KMS-11 (cell line): ENCODE results near the gene DAG1.

ENCODE experiments used
- H2AFZ ChIP-seq: fragments of 200-600 bp; sonication (generic); 2 replicates; pipeline ENCODE4 v1.6.1; 2016; ENCODE audit warnings: antibody characterized with exemption, mixed run types, low read depth
- H3K27ac ChIP-seq: fragments of 200-600 bp; sonication (generic); 2 replicates; pipeline ENCODE4 v1.6.1; 2016; ENCODE audit warnings: mild to moderate bottlenecking, mixed run types
- H3K27me3 ChIP-seq: fragments of 200-600 bp; sonication (generic); 2 replicates; pipeline ENCODE4 v1.6.1; 2017; ENCODE audit warnings: mild to moderate bottlenecking, low read depth, mixed run types, moderate library complexity; ENCODE audit not compliant: insufficient read depth
- H3K36me3 ChIP-seq: fragments of 200-600 bp; sonication (generic); 2 replicates; pipeline ENCODE4 v1.6.1; 2017; ENCODE audit warnings: mild to moderate bottlenecking, mixed run types; ENCODE audit not compliant: insufficient read depth
- H3K4me1 ChIP-seq: fragments of 200-600 bp; sonication (generic); 2 replicates; pipeline ENCODE4 v1.6.1; 2016; ENCODE audit warnings: mild to moderate bottlenecking, low read depth, mixed run types; ENCODE audit not compliant: poor library complexity, severe bottlenecking
- H3K4me2 ChIP-seq: fragments of 200-600 bp; sonication (generic); 2 replicates; pipeline ENCODE4 v1.7.0; 2016; ENCODE audit warnings: mild to moderate bottlenecking, mixed run types
- H3K4me3 ChIP-seq: fragments of 200-600 bp; sonication (generic); IDR thresholded peaks from 2 replicates; pipeline ENCODE4 v1.6.1; 2017; ENCODE audit warnings: low read depth, low read length, mixed read lengths; ENCODE audit not compliant: insufficient read depth
- H3K79me2 ChIP-seq: fragments of 200-600 bp; sonication (generic); 2 replicates; pipeline ENCODE4 v1.6.1; 2016; ENCODE audit warnings: low read depth, mixed run types; ENCODE audit not compliant: insufficient read depth
- H3K9ac ChIP-seq: fragments of 200-600 bp; sonication (generic); 2 replicates; pipeline ENCODE4 v1.6.1; 2016; ENCODE audit warnings: mild to moderate bottlenecking, mixed run types
- H4K20me1 ChIP-seq: fragments of 200-600 bp; sonication (generic); 2 replicates; pipeline ENCODE4 v1.6.1; 2016; ENCODE audit warnings: mild to moderate bottlenecking, mixed run types; ENCODE audit not compliant: insufficient read depth
- TF ChIP-seq, protein P1 (sequence below): fragments of 200-600 bp; sonication (generic); conservative IDR thresholded peaks from 2 replicates; pipeline ENCODE4 v1.6.1; 2017; ENCODE audit warnings: low read depth, mild to moderate bottlenecking, antibody characterized with exemption, low read length, moderate library complexity, mixed read lengths

Gene DAG1

DNA sequence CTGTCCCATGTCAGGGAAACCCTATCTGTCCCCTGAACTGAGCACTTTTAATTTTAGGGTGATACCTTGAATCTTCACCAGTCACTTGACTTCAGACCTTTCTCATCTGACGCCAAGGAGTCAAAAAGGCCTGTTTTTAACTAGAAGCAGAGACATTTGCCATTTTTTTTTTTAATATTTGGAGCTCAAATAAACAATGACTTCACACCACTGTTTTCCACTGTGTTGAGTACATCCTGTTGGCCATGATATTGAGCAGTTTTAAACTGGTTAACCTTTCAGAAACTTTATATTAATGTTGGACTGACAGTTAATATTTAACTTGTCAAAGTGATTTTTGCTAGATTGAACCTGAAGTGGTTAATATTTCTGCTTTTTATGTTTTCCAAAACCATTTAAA lies 28.2 kb downstream of the DAG1 start:
- H3K36me3 ChIP-seq = no peaks in the 10 kb centered on the region
- no peaks in the 10 kb centered on the region for H3K27me3 ChIP-seq
- H3K4me1 ChIP-seq = peaks cover 6% of the 10 kb centered on the region
- H2AFZ ChIP-seq = no peak overlapping the region
- H3K9ac ChIP-seq = no peak overlapping the region
- H4K20me1 ChIP-seq = no peaks in the 10 kb centered on the region
- TF ChIP-seq, protein P1, sequence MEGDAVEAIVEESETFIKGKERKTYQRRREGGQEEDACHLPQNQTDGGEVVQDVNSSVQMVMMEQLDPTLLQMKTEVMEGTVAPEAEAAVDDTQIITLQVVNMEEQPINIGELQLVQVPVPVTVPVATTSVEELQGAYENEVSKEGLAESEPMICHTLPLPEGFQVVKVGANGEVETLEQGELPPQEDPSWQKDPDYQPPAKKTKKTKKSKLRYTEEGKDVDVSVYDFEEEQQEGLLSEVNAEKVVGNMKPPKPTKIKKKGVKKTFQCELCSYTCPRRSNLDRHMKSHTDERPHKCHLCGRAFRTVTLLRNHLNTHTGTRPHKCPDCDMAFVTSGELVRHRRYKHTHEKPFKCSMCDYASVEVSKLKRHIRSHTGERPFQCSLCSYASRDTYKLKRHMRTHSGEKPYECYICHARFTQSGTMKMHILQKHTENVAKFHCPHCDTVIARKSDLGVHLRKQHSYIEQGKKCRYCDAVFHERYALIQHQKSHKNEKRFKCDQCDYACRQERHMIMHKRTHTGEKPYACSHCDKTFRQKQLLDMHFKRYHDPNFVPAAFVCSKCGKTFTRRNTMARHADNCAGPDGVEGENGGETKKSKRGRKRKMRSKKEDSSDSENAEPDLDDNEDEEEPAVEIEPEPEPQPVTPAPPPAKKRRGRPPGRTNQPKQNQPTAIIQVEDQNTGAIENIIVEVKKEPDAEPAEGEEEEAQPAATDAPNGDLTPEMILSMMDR = no peak
- no peak overlapping the region for H3K27ac ChIP-seq
- H3K79me2 ChIP-seq = no peaks in the 10 kb centered on the region
- no peak overlapping the region for H3K4me2 ChIP-seq
- no peak overlapping the region for H3K4me3 ChIP-seq

DNA sequence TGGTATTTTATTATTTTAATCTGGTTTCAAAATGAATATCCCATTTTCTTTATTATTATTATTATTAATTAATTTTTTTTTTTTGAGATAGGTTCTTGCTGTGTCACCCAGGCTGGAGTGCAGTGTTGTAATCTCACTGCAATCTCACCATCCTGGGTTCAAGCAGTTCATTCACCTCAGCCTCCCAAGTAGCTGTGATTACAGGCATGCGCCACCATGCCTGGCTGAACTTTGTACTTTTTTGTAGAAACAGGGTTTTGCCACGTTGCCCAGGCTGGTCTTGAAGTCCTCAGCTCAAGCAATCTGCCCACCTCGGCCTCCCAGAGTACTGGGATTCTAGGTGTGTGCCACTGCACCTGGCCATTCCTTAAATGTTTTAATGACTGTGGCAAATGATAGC lies 28.6 kb downstream of the DAG1 start:
- TF ChIP-seq, protein P1 = no peak
- Histone ChIP-seq H3K27me3 (no peaks in the 10 kb centered on the region), H4K20me1 (no peaks in the 10 kb centered on the region), H3K4me1 (peaks cover 6% of the 10 kb centered on the region), H3K9ac (no peak overlapping the region), H3K4me2 (no peak overlapping the region), H3K27ac (no peak overlapping the region), H3K79me2 (no peaks in the 10 kb centered on the region), H3K4me3 (no peak overlapping the region), H2AFZ (no peak overlapping the region), H3K36me3 (no peaks in the 10 kb centered on the region)

DNA sequence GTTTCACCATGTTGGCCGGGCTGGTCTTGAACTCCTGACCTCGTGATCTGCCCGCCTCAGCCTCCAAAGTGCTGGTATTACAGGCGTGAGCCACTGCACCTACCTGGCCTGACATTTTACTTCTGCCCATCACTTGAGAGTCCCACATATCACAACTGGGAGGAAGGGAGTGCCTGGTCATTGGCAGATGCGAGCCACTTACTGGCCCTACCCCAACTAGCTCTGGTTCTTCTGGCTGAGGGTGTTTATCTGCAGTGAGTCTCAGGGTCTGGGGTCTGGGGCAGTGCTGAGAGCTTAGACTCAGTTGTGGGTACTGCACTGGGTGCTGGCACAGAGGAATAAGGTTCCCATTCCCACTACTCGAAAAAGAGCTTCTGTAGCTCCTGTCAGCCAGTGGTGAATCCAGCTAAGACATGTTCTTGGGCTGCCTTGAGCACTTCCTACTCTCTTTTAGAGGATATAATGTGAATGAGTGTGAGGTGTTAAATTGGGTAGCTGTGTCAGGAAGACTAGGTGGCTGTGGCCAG lies 30.2 kb downstream of the DAG1 start:
- H3K36me3 ChIP-seq = no peaks in the 10 kb centered on the region
- no peaks in the 10 kb centered on the region for H4K20me1 ChIP-seq
- TF ChIP-seq, protein P1 = no peak
- peaks cover under 1% of the 10 kb centered on the region for H3K4me1 ChIP-seq
- no peak overlapping the region for H3K9ac ChIP-seq
- no peaks in the 10 kb centered on the region for H3K27me3 ChIP-seq
- H3K4me2 ChIP-seq = no peak overlapping the region
- H3K79me2 ChIP-seq = no peaks in the 10 kb centered on the region
- no peak overlapping the region for H2AFZ ChIP-seq
- H3K27ac ChIP-seq = no peak overlapping the region
- H3K4me3 ChIP-seq = no peak overlapping the region

DNA sequence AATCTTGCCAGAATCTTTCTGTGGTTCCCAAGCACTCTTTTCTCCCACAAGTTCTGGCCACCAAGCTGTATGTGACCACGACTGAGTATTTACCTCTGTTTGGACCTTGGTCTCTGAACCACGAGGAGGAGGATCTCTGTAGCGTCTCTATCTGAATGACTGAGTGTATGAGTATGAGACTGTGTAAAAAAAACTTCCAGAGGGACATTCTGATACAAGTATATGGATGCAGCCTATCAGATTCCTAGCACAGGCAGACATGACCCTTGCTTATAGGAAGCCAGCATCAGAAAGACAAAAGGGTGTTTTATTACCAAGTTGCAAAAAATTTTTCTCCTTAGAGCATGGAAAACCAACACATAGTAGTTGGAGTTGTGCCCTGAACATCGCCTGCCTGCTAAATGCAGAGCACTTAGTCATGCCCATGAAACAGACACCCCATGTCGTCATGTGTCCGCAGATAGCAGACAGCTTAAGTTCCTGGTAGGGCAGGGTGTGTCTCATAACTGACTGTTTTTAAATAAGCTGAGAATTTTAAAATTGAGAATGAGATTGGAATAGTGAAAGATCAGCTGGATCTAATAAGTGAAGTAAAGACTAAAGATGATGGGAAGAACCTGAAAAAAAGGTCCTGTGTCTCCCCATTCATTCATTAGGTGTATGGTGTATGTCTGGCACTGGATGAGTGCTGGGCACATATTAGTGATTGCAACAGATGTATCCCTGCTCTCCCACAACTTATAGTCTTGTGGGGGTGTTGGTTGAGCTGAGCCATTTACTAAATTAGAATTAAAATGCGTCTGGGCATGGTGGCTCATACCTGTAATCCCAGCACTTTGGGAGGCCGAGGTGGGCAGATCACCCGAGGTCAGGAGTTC lies 30.9 kb downstream of the DAG1 start:
- no peaks in the 10 kb centered on the region for H3K79me2 ChIP-seq
- H4K20me1 ChIP-seq = no peaks in the 10 kb centered on the region
- H3K4me1 ChIP-seq = no peaks in the 10 kb centered on the region
- H2AFZ ChIP-seq = no peak overlapping the region
- TF ChIP-seq, protein P1 = no peak
- no peak overlapping the region for H3K4me2 ChIP-seq
- no peaks in the 10 kb centered on the region for H3K27me3 ChIP-seq
- H3K9ac ChIP-seq = no peak overlapping the region
- H3K4me3 ChIP-seq = no peak overlapping the region
- H3K36me3 ChIP-seq = no peaks in the 10 kb centered on the region
- H3K27ac ChIP-seq = no peak overlapping the region
